Activated CD4-positive, alpha-beta memory T cell treated with anti-CD3 and anti-CD28 coated beads, Interleukin-2, amount 10 ng/mL, durations not matched to agents 7 days and 5 days (primary cell): ENCODE data around the gene MEGF11. TPM values are rescaled to one million over a fixed set of nuclear protein-coding genes. Genes with fewer than 3 reads are reported as not detected.

Experiments
- CTCF ChIA-PET: fragments of 350-600 bp; sonication (Branson Sonifier 250); formaldehyde crosslinking; loops from one replicate; lab custom pipeline; 2021; ENCODE audit warnings: antibody characterized with exemption, inconsistent platforms; lab: Charles Lee
- POLR2A ChIA-PET: fragments of 350-600 bp; sonication (Branson Sonifier 250); formaldehyde crosslinking; loops from one replicate; lab custom pipeline; 2021; ENCODE audit warnings: antibody characterized with exemption; lab: Charles Lee
- DNase-seq: peaks from one replicate; pipeline ENCODE4 v3.0.0-alpha.2; 2020
- H3K27ac Mint-ChIP-seq: one replicate; pipeline ENCODE4 v1.8.0; 2021; ENCODE audit warnings: mild to moderate bottlenecking, mixed read lengths
- H3K27me3 Mint-ChIP-seq: one replicate; pipeline ENCODE4 v1.8.0; 2021; ENCODE audit warnings: mixed read lengths
- H3K36me3 Mint-ChIP-seq: one replicate; pipeline ENCODE4 v1.8.0; 2021; ENCODE audit warnings: low read depth, mixed read lengths
- H3K4me1 Mint-ChIP-seq: one replicate; pipeline ENCODE4 v1.8.0; 2021; ENCODE audit warnings: mixed read lengths
- H3K4me3 Mint-ChIP-seq: one replicate; pipeline ENCODE4 v1.8.0; 2021; ENCODE audit warnings: mild to moderate bottlenecking, mixed read lengths
- H3K9me3 Mint-ChIP-seq: one replicate; pipeline ENCODE4 v1.8.0; 2021; ENCODE audit warnings: mixed read lengths
- total RNA-seq, 2 experiments: library from RNA; stranded (reverse); gene quantifications; one replicate each; pipeline ENCODE4 v1.2.3, GENCODE V29; 2021

The MEGF11 gene
- total RNA-seq, 2 experiments from 2014 or later: not detected

GRCh38 chr15:66163553-66163952 lies 90.0 kb downstream of the MEGF11 start:
- Mint-ChIP-seq H3K27ac (no peak overlapping the region), H3K4me1 (no peaks in the 10 kb centered on the region), H3K9me3 (no peaks in the 10 kb centered on the region), H3K36me3 (no peaks in the 10 kb centered on the region), H3K27me3 (peaks cover 5% of the 10 kb centered on the region), H3K4me3 (no peak overlapping the region)
- DNase-seq: no peak
- CTCF ChIA-PET: no interaction called here
- POLR2A ChIA-PET: no interaction called here

GRCh38 chr15:66162286-66162685 lies 91.3 kb downstream of the MEGF11 start:
- Mint-ChIP-seq H3K27me3 (peaks cover 5% of the 10 kb centered on the region), H3K36me3 (no peaks in the 10 kb centered on the region), H3K4me1 (no peaks in the 10 kb centered on the region), H3K4me3 (no peak overlapping the region), H3K9me3 (no peaks in the 10 kb centered on the region), H3K27ac (no peak overlapping the region)
- no peak for DNase-seq
- ChIA-PET CTCF (no interaction called here), POLR2A (no interaction called here)

GRCh38 chr15:66161575-66162118 lies 91.9 kb downstream of the MEGF11 start:
- H3K9me3 Mint-ChIP-seq: no peaks in the 10 kb centered on the region
- no peak for DNase-seq
- POLR2A ChIA-PET: no interaction called here
- H3K4me3 Mint-ChIP-seq: no peak overlapping the region
- no peaks in the 10 kb centered on the region for H3K36me3 Mint-ChIP-seq
- H3K27me3 Mint-ChIP-seq: peaks cover 5% of the 10 kb centered on the region
- H3K27ac Mint-ChIP-seq: no peak overlapping the region
- H3K4me1 Mint-ChIP-seq: no peaks in the 10 kb centered on the region
- CTCF ChIA-PET: no interaction called here

- no peaks in the 10 kb centered on the region for H3K9me3 Mint-ChIP-seq
- DNase-seq: no peak
- CTCF ChIA-PET: interaction anchor here (0.6 kb wide), 1 partner anchor 89 kb away, joined by 3 read pairs; no protein-coding TSS in a partner anchor
Observed at GRCh38 chr15:66161108-66161507, 92.4 kb downstream of the MEGF11 start.

GRCh38 chr15:66157507-66157906 lies 96.0 kb downstream of the MEGF11 start:
- Mint-ChIP-seq H3K27me3 (peaks cover 4% of the 10 kb centered on the region), H3K4me3 (no peak overlapping the region), H3K4me1 (no peaks in the 10 kb centered on the region), H3K36me3 (no peaks in the 10 kb centered on the region), H3K9me3 (no peaks in the 10 kb centered on the region), H3K27ac (no peak overlapping the region)
- ChIA-PET CTCF (no interaction called here), POLR2A (no interaction called here)
- DNase-seq: no peak

More at GRCh38 chr15:66161108-66161507, 92.4 kb downstream of the MEGF11 start:
- no peak overlapping the region for H3K4me3 Mint-ChIP-seq
- H3K36me3 Mint-ChIP-seq: no peaks in the 10 kb centered on the region
- POLR2A ChIA-PET: no interaction called here
- H3K4me1 Mint-ChIP-seq: no peaks in the 10 kb centered on the region
- no peak overlapping the region for H3K27ac Mint-ChIP-seq
- H3K27me3 Mint-ChIP-seq: peaks cover 5% of the 10 kb centered on the region

GRCh38 chr15:66156310-66156975 lies 97.1 kb downstream of the MEGF11 start:
- Mint-ChIP-seq H3K27me3 (peaks cover 2% of the 10 kb centered on the region), H3K4me3 (no peak overlapping the region), H3K4me1 (no peaks in the 10 kb centered on the region), H3K36me3 (no peaks in the 10 kb centered on the region), H3K9me3 (no peaks in the 10 kb centered on the region), H3K27ac (no peak overlapping the region)
- no peak for DNase-seq
- POLR2A ChIA-PET: no interaction called here
- CTCF ChIA-PET: no interaction called here

- ChIA-PET POLR2A (no interaction called here), CTCF (no interaction called here)
- Mint-ChIP-seq H3K36me3 (no peaks in the 10 kb centered on the region), H3K4me3 (no peak overlapping the region), H3K27ac (no peak overlapping the region), H3K4me1 (no peaks in the 10 kb centered on the region), H3K9me3 (no peaks in the 10 kb centered on the region), H3K27me3 (peaks cover 11% of the 10 kb centered on the region)
- DNase-seq: no peak
Observed at GRCh38 chr15:66155065-66155464, 98.5 kb downstream of the MEGF11 start.

- POLR2A ChIA-PET: no interaction called here
- Mint-ChIP-seq H3K36me3 (no peaks in the 10 kb centered on the region), H3K27ac (no peak overlapping the region), H3K4me3 (no peak overlapping the region), H3K27me3 (peaks cover 11% of the 10 kb centered on the region), H3K9me3 (no peaks in the 10 kb centered on the region), H3K4me1 (no peaks in the 10 kb centered on the region)
- CTCF ChIA-PET: no interaction called here
- no peak for DNase-seq
Observed at GRCh38 chr15:66154581-66154980, 99.0 kb downstream of the MEGF11 start.

- no peak overlapping the region for H3K27ac Mint-ChIP-seq
- CTCF ChIA-PET: no interaction called here
- peaks cover 11% of the 10 kb centered on the region for H3K27me3 Mint-ChIP-seq
- H3K4me3 Mint-ChIP-seq: no peak overlapping the region
- no peaks in the 10 kb centered on the region for H3K4me1 Mint-ChIP-seq
- H3K9me3 Mint-ChIP-seq: no peaks in the 10 kb centered on the region
- no peaks in the 10 kb centered on the region for H3K36me3 Mint-ChIP-seq
- no peak for DNase-seq
- POLR2A ChIA-PET: no interaction called here
Observed at GRCh38 chr15:66153549-66154415, 99.8 kb downstream of the MEGF11 start.

- Mint-ChIP-seq H3K27ac (no peak overlapping the region), H3K4me3 (no peak overlapping the region), H3K4me1 (no peaks in the 10 kb centered on the region), H3K9me3 (no peaks in the 10 kb centered on the region), H3K36me3 (no peaks in the 10 kb centered on the region), H3K27me3 (peaks cover 14% of the 10 kb centered on the region)
- ChIA-PET POLR2A (no interaction called here), CTCF (no interaction called here)
- DNase-seq: no peak
Observed at GRCh38 chr15:66152650-66153049, 100.9 kb downstream of the MEGF11 start.

GRCh38 chr15:66151809-66152208 lies 101.7 kb downstream of the MEGF11 start:
- Mint-ChIP-seq H3K4me3 (no peak overlapping the region), H3K36me3 (no peaks in the 10 kb centered on the region), H3K27ac (no peak overlapping the region), H3K27me3 (peaks cover 14% of the 10 kb centered on the region), H3K4me1 (no peaks in the 10 kb centered on the region), H3K9me3 (no peaks in the 10 kb centered on the region)
- ChIA-PET POLR2A (no interaction called here), CTCF (no interaction called here)
- no peak for DNase-seq

- no peaks in the 10 kb centered on the region for H3K9me3 Mint-ChIP-seq
Observed at GRCh38 chr15:66149871-66150270, 103.7 kb downstream of the MEGF11 start.

GRCh38 chr15:66148187-66148586 lies 105.4 kb downstream of the MEGF11 start:
- DNase-seq: no peak
- Mint-ChIP-seq H3K36me3 (no peaks in the 10 kb centered on the region), H3K4me3 (no peak overlapping the region), H3K9me3 (no peaks in the 10 kb centered on the region), H3K27ac (no peak overlapping the region), H3K27me3 (peaks cover 14% of the 10 kb centered on the region), H3K4me1 (peaks cover 2% of the 10 kb centered on the region)
- POLR2A ChIA-PET: no interaction called here
- CTCF ChIA-PET: no interaction called here

More at GRCh38 chr15:66149871-66150270, 103.7 kb downstream of the MEGF11 start:
- H3K27me3 Mint-ChIP-seq: peaks cover 14% of the 10 kb centered on the region
- H3K36me3 Mint-ChIP-seq: no peaks in the 10 kb centered on the region
- H3K4me1 Mint-ChIP-seq: peaks cover 2% of the 10 kb centered on the region
- POLR2A ChIA-PET: no interaction called here
- no peak for DNase-seq
- no peak overlapping the region for H3K27ac Mint-ChIP-seq
- no peak overlapping the region for H3K4me3 Mint-ChIP-seq
- CTCF ChIA-PET: no interaction called here
